ENCODE results near the gene EDC3.

The EDC3 gene

GRCh38 chr15:74616366-74616939 lies 79.4 kb downstream of the EDC3 start:
- Histone ChIP-seq H3K36me3 (ENCODE audit: control insufficient read depth, insufficient read depth, low read length) (peaks cover 23% of the 10 kb centered on the region), H3K27ac (ENCODE audit: low read depth, low read length) (peak overlapping the region; percentile 87), H3K27me3 (ENCODE audit: control insufficient read depth, insufficient read depth, low read length) (no peaks in the 10 kb centered on the region), H3K9ac (ENCODE audit: low read length) (peak overlapping the region; percentile 99), H3K4me3 (ENCODE audit: low read length) (peak overlapping the region; percentile 94), H3K4me1 (ENCODE audit: control insufficient read depth, insufficient read depth, low read length) (peaks cover 11% of the 10 kb centered on the region)

DNA sequence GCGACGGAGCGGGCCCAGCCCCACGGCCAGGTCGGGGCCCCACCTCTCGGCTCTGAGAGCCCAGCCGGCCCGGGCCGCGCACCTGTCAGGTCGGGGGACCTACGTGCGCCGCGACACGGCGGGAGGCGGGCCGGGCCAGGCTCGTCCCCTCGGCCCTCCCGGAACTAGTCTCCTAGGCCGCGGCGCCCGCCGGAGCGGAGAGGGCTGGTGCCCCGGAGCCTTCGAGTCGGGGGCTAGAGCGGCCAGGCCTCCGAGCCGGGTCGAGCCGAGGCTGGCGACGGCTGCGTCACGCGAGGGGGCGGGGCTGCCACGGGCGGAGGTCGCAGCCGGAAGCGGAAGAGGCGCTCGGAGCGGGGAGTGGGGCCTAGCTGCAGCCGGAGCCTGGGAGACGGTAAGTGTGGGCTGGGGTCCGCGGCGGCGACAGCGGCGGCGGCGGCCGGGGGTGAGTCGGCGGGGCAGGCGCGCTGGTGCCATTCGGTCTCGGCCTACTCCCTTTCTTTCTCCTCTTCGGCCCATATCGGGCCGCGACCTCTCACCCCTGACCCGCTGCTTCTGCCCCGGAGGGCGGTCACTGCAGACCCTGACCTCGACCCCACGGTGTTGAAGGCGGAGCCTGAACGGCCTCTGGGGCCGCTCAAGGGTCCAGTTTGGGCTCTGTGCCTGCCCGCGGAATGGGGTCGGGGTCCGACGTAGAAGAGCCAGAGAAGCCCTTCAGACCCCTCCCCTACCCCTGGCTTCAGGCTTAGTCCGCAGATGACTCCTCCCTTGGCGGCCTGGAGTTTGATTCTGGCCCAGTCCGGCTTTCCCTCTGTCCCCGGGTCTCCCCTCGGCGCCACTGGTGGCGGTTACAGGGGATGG lies 80.1 kb downstream of the EDC3 start, which contains the start of gene CLK3:
CLK3 (plus strand) TSS at position 329 of the 858 bp plus-strand sequence. CDS start 3,361 bp downstream, outside the sequence.
- Histone ChIP-seq H3K36me3 (ENCODE audit: control insufficient read depth, insufficient read depth, low read length) (peaks cover 16% of the 10 kb centered on the region), H3K4me3 (ENCODE audit: low read length) (peak within 1 kb of the TSS; percentile 94), H3K4me1 (ENCODE audit: control insufficient read depth, insufficient read depth, low read length) (peaks cover 11% of the 10 kb centered on the region), H3K27me3 (ENCODE audit: control insufficient read depth, insufficient read depth, low read length) (no peaks in the 10 kb centered on the region), H3K27ac (ENCODE audit: low read depth, low read length) (peak within 1 kb of the TSS; percentile 87), H3K9ac (ENCODE audit: low read length) (peak within 1 kb of the TSS; percentile 99)

- Histone ChIP-seq H3K9ac (ENCODE audit: low read length) (peak overlapping the region; percentile 86), H3K4me1 (ENCODE audit: control insufficient read depth, insufficient read depth, low read length) (peaks cover 11% of the 10 kb centered on the region), H3K36me3 (ENCODE audit: control insufficient read depth, insufficient read depth, low read length) (peaks cover 9% of the 10 kb centered on the region)
Observed at GRCh38 chr15:74614744-74615507, 80.9 kb downstream of the EDC3 start.

DNA sequence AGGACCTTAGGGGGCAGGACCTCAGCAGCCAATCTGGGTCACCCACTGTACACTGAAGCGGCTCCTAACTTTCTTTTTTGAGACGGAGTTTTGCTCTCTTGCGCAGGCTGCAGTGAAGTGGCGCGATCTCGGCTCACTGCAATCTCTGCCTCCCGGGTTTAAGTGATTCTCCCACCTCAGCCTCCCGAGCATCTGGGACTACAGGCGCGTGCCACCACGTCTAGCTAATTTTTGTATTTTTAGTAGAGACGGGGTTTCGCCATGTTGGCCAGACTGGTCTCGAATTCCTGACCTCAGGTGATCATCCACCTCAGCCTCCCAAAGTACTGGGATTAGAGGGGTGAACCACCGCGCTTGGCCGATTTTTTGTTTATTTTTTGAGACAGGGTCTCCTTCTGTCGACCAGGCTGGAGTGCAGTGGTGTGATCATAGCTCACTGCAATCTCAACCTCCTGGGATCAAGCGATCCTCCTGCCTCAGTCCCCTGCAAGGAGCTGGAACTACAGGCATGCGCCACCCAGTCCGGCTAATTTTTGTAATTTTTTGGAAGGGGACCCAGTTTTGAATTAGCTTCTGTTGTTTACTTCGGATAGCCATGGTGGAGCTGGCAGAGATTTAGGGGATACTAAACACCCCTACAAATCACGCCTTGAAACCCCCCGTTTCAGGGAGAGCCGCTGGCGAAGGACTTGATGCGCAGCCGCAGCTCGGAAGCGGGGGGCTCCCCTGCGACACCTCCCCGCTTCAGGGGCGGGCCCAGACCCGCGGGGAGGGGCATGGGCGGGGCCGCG lies 81.7 kb downstream of the EDC3 start:
- peak overlapping the region; percentile 89 for H3K4me3 ChIP-seq (ENCODE audit: low read length)
- H3K27ac ChIP-seq (ENCODE audit: low read depth, low read length): peak overlapping the region; percentile 87
- peaks cover 1% of the 10 kb centered on the region for H3K36me3 ChIP-seq (ENCODE audit: control insufficient read depth, insufficient read depth, low read length)
- H3K4me1 ChIP-seq (ENCODE audit: control insufficient read depth, insufficient read depth, low read length): peaks cover 11% of the 10 kb centered on the region
- no peaks in the 10 kb centered on the region for H3K27me3 ChIP-seq (ENCODE audit: control insufficient read depth, insufficient read depth, low read length)
- no peak overlapping the region for H3K9ac ChIP-seq (ENCODE audit: low read length)

More at GRCh38 chr15:74614744-74615507, 80.9 kb downstream of the EDC3 start:
- Histone ChIP-seq H3K27ac (ENCODE audit: low read depth, low read length) (peak overlapping the region; percentile 87), H3K27me3 (ENCODE audit: control insufficient read depth, insufficient read depth, low read length) (no peaks in the 10 kb centered on the region), H3K4me3 (ENCODE audit: low read length) (peak overlapping the region; percentile 89)

DNA sequence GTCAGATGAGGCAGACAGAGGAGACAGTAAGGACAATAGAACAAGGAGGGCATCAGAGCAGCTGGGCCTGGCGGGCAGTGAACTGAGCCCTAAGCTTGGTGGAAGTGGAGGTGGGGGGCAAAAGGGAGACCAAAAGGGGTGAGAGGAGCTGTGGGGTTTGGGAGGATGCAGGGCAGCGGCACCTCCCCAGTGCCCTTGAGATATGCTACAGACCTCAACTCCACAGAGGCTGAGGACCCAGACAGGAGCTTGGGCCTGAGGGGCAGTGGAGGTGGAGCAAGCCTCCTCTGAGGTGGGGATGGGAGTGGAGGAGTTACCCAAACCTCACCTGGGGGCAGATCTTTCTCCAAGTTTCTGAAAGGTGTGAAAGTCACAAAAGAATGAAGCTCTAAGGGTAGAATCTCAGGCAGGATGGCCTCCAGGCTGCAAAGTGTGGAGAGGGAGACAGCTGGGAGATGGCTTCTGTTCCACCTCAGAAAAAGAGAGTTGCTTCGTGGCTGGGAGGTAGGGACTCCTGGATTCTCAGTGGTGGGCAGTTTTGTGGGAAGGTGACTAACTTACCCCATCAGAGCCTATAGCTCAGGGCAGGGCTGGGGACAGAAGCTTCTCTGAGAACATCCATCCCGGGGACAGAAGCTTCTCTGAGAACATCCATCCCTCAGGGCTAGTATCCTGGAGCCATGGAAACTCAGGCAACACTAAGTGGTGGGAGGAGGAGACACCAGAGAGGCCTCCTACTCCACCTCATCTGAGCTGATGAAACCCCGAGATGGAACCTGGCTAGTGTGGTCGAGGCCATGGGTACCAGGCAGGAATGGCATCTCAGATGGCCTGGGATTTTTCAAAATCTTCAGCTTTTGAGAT lies 82.5 kb downstream of the EDC3 start:
- no peak overlapping the region for H3K27ac ChIP-seq (ENCODE audit: low read depth, low read length)
- H3K9ac ChIP-seq (ENCODE audit: low read length): no peak overlapping the region
- H3K36me3 ChIP-seq (ENCODE audit: control insufficient read depth, insufficient read depth, low read length): no peaks in the 10 kb centered on the region
- H3K4me3 ChIP-seq (ENCODE audit: low read length): no peak overlapping the region
- no peaks in the 10 kb centered on the region for H3K27me3 ChIP-seq (ENCODE audit: control insufficient read depth, insufficient read depth, low read length)
- H3K4me1 ChIP-seq (ENCODE audit: control insufficient read depth, insufficient read depth, low read length): peaks cover 11% of the 10 kb centered on the region

GRCh38 chr15:74612677-74613076 lies 83.1 kb downstream of the EDC3 start:
- Histone ChIP-seq H3K4me3 (ENCODE audit: low read length) (no peak overlapping the region), H3K27me3 (ENCODE audit: control insufficient read depth, insufficient read depth, low read length) (no peaks in the 10 kb centered on the region), H3K36me3 (ENCODE audit: control insufficient read depth, insufficient read depth, low read length) (no peaks in the 10 kb centered on the region), H3K4me1 (ENCODE audit: control insufficient read depth, insufficient read depth, low read length) (peaks cover 11% of the 10 kb centered on the region), H3K27ac (ENCODE audit: low read depth, low read length) (no peak overlapping the region), H3K9ac (ENCODE audit: low read length) (no peak overlapping the region)

- Histone ChIP-seq H3K4me3 (ENCODE audit: low read length) (no peak overlapping the region), H3K36me3 (ENCODE audit: control insufficient read depth, insufficient read depth, low read length) (no peaks in the 10 kb centered on the region), H3K4me1 (ENCODE audit: control insufficient read depth, insufficient read depth, low read length) (peaks cover 4% of the 10 kb centered on the region), H3K27me3 (ENCODE audit: control insufficient read depth, insufficient read depth, low read length) (no peaks in the 10 kb centered on the region), H3K9ac (ENCODE audit: low read length) (no peak overlapping the region), H3K27ac (ENCODE audit: low read depth, low read length) (no peak overlapping the region)
Observed at GRCh38 chr15:74611834-74612233, 84.0 kb downstream of the EDC3 start.

DNA sequence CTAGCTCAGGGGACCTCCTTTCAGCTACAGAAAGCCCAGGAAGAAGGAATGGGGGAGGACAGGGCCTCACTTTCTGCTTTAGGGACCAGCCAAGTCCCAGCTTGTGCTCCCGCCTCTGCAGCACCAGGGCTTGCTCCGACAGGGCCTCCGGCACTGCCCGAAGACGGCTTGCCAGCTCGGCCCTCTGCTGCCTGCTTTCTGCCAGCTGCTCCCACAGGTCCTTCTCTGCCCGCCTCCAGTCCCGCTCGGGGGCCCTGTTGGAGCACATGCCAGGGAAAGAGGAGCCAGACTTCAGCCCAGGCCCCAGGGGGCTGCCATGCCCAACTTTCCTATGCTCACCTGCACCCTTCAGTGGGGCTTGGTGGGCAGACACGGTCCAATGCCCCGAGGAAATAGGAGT lies 84.5 kb downstream of the EDC3 start:
- H3K9ac ChIP-seq (ENCODE audit: low read length): no peak overlapping the region
- no peak overlapping the region for H3K4me3 ChIP-seq (ENCODE audit: low read length)
- H3K27me3 ChIP-seq (ENCODE audit: control insufficient read depth, insufficient read depth, low read length): no peaks in the 10 kb centered on the region
- H3K27ac ChIP-seq (ENCODE audit: low read depth, low read length): no peak overlapping the region
- no peaks in the 10 kb centered on the region for H3K4me1 ChIP-seq (ENCODE audit: control insufficient read depth, insufficient read depth, low read length)
- no peaks in the 10 kb centered on the region for H3K36me3 ChIP-seq (ENCODE audit: control insufficient read depth, insufficient read depth, low read length)

DNA sequence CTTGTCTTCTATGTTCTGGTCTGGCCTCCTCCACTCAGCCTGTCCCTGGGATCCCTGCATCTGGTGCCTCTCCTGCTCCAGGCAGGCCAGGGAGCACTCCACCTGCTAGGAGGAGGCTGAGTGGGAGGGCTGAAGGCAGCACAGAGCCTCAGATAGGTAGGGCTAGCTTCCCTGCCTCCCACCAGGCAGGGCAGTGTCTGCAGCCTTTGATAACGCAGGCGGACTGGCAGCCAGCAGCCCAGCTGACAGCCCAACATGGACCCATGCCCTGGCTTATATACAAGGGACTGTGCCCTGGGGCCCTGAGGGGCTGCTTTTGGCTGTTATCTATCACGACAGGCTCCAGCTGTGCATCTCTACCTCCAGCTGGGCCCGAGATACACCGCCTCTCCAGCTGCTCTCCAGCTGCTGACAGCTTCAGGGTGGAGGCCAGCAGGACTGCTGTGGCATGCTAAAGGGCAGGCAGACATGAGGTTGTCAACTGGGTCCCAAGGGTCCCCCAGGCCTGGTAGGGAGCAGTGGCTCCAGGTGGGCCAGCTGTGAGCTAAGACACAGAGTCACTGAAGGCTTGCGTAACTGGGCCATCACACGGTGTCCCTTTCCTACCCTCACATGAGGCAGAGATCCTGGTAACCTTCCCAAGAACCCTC lies 85.4 kb downstream of the EDC3 start:
- no peak overlapping the region for H3K4me3 ChIP-seq (ENCODE audit: low read length)

GRCh38 chr15:74609938-74610301 lies 85.9 kb downstream of the EDC3 start:
- no peak overlapping the region for H3K4me3 ChIP-seq (ENCODE audit: low read length)
- H3K36me3 ChIP-seq (ENCODE audit: control insufficient read depth, insufficient read depth, low read length): no peaks in the 10 kb centered on the region
- no peaks in the 10 kb centered on the region for H3K27me3 ChIP-seq (ENCODE audit: control insufficient read depth, insufficient read depth, low read length)
- no peak overlapping the region for H3K27ac ChIP-seq (ENCODE audit: low read depth, low read length)
- no peaks in the 10 kb centered on the region for H3K4me1 ChIP-seq (ENCODE audit: control insufficient read depth, insufficient read depth, low read length)
- no peak overlapping the region for H3K9ac ChIP-seq (ENCODE audit: low read length)

More for the DNA sequence above, 85.4 kb downstream of the EDC3 start:
- no peak overlapping the region for H3K9ac ChIP-seq (ENCODE audit: low read length)
- no peaks in the 10 kb centered on the region for H3K4me1 ChIP-seq (ENCODE audit: control insufficient read depth, insufficient read depth, low read length)
- H3K27me3 ChIP-seq (ENCODE audit: control insufficient read depth, insufficient read depth, low read length): no peaks in the 10 kb centered on the region
- H3K36me3 ChIP-seq (ENCODE audit: control insufficient read depth, insufficient read depth, low read length): no peaks in the 10 kb centered on the region
- no peak overlapping the region for H3K27ac ChIP-seq (ENCODE audit: low read depth, low read length)

DNA sequence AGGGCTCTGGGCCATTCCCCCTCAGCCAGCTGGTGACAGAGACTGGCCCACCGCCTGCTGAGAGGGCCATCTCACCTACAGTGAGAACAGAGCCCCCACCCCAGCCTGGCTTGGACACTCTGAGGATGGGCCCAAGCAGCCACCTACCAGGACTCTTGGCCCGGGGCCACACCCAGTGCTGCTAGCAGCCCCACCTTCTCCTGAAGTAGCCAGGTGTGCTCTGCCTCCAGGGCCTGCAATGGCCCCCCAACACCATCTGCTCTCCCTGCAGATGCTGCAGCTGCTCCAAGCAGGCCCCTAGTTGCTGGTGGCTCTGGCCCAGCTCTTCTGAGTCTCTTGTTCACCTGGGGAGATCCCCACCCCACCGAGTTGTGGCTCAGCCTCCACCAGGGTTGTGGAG lies 87.0 kb downstream of the EDC3 start:
- Histone ChIP-seq H3K9ac (ENCODE audit: low read length) (no peak overlapping the region), H3K27me3 (ENCODE audit: control insufficient read depth, insufficient read depth, low read length) (no peaks in the 10 kb centered on the region), H3K4me3 (ENCODE audit: low read length) (no peak overlapping the region), H3K4me1 (ENCODE audit: control insufficient read depth, insufficient read depth, low read length) (no peaks in the 10 kb centered on the region), H3K36me3 (ENCODE audit: control insufficient read depth, insufficient read depth, low read length) (no peaks in the 10 kb centered on the region), H3K27ac (ENCODE audit: low read depth, low read length) (no peak overlapping the region)

Data from rectal smooth muscle tissue (tissue), 1 donor.